Ovary (tissue), 9 donors: ENCODE data around the gene C2orf92. TPM values are rescaled to one million over a fixed set of nuclear protein-coding genes. Genes with fewer than 3 reads are reported as not detected.

ENCODE experiments used
- DNase-seq, 5 donors: peaks; one replicate each; pipeline ENCODE4 v3.0.0-alpha.2; 2019 to 2020
- H3K27ac ChIP-seq, 2 donors: fragments of 200-600 bp; one replicate each; pipeline versions ENCODE4 v1.5.1 to v1.8.0; 2019 to 2022
- H3K27me3 ChIP-seq: fragments of 200-600 bp; one replicate; pipeline ENCODE4 v1.8.0; 2022
- H3K36me3 ChIP-seq: fragments of 200-600 bp; sonication (generic); one replicate; pipeline ENCODE4 v1.5.1; 2019
- H3K4me1 ChIP-seq: one replicate; pipeline ENCODE4 v1.8.1; 2013; ENCODE audit warnings: mild to moderate bottlenecking, moderate library complexity; ENCODE audit not compliant: insufficient read depth
- H3K4me3 ChIP-seq: fragments of 200-600 bp; sonication (generic); one replicate; pipeline ENCODE4 v1.5.1; 2017
- H3K9me3 ChIP-seq, 2 donors: fragments of 200-600 bp in 1 of 2; sonication (generic) in 1 of 2; one replicate each; pipeline versions ENCODE4 v1.5.1 to v1.8.1; 2013 to 2019; ENCODE audit warnings: mild to moderate bottlenecking in 1 of 2, moderate library complexity in 1 of 2
- EP300 ChIP-seq: sonication (generic); formaldehyde crosslinking; IDR thresholded peaks from one replicate; pipeline ENCODE4 v1.6.1; 2017; ENCODE audit warnings: antibody characterized with exemption
- POLR2A ChIP-seq: fragments of 450-650 bp; IDR thresholded peaks from one replicate; pipeline ENCODE4 v1.6.1; 2017; ENCODE audit warnings: antibody characterized with exemption, mild to moderate bottlenecking, moderate library complexity
- WGBS, 3 donors: extraction: QIAGEN DNeasy Blood & Tissue Kit in 1 of 3; methylation state at CpG; one replicate each; pipeline versions ENCODE4 v1.1.5 to v1.1.7; 2013 to 2017; 5-methylcytosine and 5-hydroxymethylcytosine counted together
- intact Hi-C, 4 donors: fragments of 100-400 bp; cut with DNase I; formaldehyde crosslinking; loops; one replicate each; pipeline versions ENCODE4 v1.11.0 to v1.15.1; 2022 to 2023
- polyA plus RNA-seq, 2 donors: library from polyadenylated mRNA; stranded (reverse); fragments of 200-250 nt in 1 of 2; fragments of 350-450 nt in 1 of 2; fragmentation: Illumina TruSeq in 1 of 2; extraction: RNeasy Lipid Tissue Mini Kit (QIAGEN cat#74804) in 1 of 2; gene quantifications; one replicate each; pipeline ENCODE4 v1.2.3, GENCODE V29; 2013 to 2014
- total RNA-seq, 7 donors: library from RNA; depleted of rRNA in 2 of 7; stranded (reverse); fragments of >200 nt in 2 of 7; fragmentation: NEBNext Ultra II Directional in 3 of 7; extraction: Animal tissue kit (Norgen Biotek cat#: 25700) in 3 of 7; gene quantifications; one replicate each; pipeline versions ENCODE4 v1.1.0 to v1.2.4, GENCODE V29; 2016 to 2023
- TF ChIP-seq, protein P1 (sequence below), 3 donors: fragments of 450-650 bp in 2 of 3; fragments of 200-600 bp in 1 of 3; IDR thresholded peaks; one replicate each; pipeline versions ENCODE4 v1.5.1 to v1.8.0; 2016 to 2022; ENCODE audit warnings: antibody characterized with exemption in 3 of 3, mild to moderate bottlenecking in 1 of 3
- donor health status: DM: no; HTN: no; CAD: no; lungs with moderate emphysema.
- donor health status: DM: no; HTN: no; CAD: no.
- donor health status: Bipolar disorder and iron deficiency.
- donor health status: DM: yes; HTN: yes; CAD: no.
- donor health status: DM: no; HTN: no; CAD: no.
- donor health status: DM: yes; HTN: yes; CAD: no.

Gene C2orf92
- total and polyA plus RNA-seq, 9 donors = 2.3 to 17.5 (median 4.0) TPM

DNA sequence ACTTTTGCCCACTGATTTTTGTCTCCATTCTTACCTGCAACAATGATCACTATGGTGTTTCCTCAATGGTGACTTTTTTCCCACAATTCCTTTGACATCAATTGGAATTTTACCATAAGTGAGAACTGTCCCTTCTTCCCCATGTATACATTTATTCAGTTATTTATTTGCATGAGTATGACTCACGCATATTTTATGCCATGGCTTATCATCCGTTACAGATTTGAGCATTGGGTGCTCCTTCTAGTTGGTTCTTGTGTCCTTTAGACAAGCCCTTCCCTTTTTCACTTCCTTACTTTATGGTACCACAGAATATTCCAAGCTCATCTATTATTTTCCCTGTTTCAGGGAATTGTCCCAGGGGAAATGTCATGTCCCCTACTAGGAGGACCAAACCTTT, 16.0 kb upstream of the C2orf92 start:
- Histone ChIP-seq H3K27me3 (no peaks in the 10 kb centered on the region), H3K4me3 (no peak overlapping the region), H3K9me3 (no peaks in the 10 kb centered on the region), H3K36me3 (no peaks in the 10 kb centered on the region), H3K4me1 (no peaks in the 10 kb centered on the region), H3K27ac (no peak overlapping the region)
- no peak for DNase-seq
- intact Hi-C loops = no loop called here
- TF ChIP-seq EP300 (no peak), POLR2A (no peak)
- TF ChIP-seq, protein P1, sequence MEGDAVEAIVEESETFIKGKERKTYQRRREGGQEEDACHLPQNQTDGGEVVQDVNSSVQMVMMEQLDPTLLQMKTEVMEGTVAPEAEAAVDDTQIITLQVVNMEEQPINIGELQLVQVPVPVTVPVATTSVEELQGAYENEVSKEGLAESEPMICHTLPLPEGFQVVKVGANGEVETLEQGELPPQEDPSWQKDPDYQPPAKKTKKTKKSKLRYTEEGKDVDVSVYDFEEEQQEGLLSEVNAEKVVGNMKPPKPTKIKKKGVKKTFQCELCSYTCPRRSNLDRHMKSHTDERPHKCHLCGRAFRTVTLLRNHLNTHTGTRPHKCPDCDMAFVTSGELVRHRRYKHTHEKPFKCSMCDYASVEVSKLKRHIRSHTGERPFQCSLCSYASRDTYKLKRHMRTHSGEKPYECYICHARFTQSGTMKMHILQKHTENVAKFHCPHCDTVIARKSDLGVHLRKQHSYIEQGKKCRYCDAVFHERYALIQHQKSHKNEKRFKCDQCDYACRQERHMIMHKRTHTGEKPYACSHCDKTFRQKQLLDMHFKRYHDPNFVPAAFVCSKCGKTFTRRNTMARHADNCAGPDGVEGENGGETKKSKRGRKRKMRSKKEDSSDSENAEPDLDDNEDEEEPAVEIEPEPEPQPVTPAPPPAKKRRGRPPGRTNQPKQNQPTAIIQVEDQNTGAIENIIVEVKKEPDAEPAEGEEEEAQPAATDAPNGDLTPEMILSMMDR (IDR thresholded peaks at IDR 0.05) = no peak
- 92 to 97% (median 94%) methylated on average over 2 of the region's 2 CpGs for WGBS, 3 donors

DNA sequence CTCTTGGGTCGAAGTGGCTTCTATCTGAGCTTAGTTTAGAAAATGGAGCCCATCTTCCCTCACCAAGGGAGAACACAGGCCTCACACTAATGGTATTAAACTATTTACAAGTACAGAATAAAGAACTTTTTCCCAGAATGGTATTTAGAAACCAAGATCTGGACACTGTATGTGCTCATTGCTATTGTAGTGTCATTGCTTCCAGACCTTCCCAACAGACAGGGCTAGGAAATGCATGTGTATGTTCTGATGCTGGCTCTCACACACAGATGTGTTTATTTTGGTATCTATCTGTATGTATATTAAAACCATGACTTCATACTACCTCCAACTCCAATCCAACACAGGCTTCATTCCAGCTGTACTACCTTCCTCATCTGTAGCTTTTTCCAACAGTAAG, 15.6 kb upstream of the C2orf92 start:
- no peak for DNase-seq

DNA sequence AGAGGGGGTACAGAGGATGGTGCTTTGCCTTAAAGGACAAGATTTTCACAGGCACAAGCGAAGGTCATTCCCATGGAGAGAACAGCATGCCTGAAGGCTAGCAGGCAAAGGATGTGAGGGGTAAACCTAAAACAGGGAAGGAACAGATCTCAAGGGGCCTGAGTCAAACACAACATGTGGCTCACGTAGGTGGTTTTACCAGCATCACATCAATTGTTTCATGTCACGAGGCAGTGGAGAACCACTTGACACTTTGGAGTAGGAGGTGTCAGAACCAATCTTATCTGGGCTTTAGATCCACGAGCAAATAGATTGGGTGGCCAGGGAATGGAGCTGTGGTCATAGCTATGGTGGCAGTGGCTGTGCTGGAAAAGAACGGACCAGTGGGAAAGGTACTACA, 15.2 kb upstream of the C2orf92 start:
- intact Hi-C loops = no loop called here
- 90 to 95% (median 93%) methylated on average over 5 of the region's 5 CpGs for WGBS, 3 donors

More for the DNA sequence above, 15.6 kb upstream of the C2orf92 start:
- H3K36me3 ChIP-seq = no peaks in the 10 kb centered on the region
- H3K27ac ChIP-seq = no peak overlapping the region
- H3K4me1 ChIP-seq = no peaks in the 10 kb centered on the region
- H3K9me3 ChIP-seq = no peaks in the 10 kb centered on the region
- WGBS, 3 donors = 96 to 98% (median 97%) methylated on average over 1 of the region's 1 CpG
- intact Hi-C loops = no loop called here
- H3K27me3 ChIP-seq = no peaks in the 10 kb centered on the region
- TF ChIP-seq EP300 (no peak), POLR2A (no peak)
- TF ChIP-seq, protein P1 (IDR thresholded peaks at IDR 0.05) = no peak
- no peak overlapping the region for H3K4me3 ChIP-seq

DNA sequence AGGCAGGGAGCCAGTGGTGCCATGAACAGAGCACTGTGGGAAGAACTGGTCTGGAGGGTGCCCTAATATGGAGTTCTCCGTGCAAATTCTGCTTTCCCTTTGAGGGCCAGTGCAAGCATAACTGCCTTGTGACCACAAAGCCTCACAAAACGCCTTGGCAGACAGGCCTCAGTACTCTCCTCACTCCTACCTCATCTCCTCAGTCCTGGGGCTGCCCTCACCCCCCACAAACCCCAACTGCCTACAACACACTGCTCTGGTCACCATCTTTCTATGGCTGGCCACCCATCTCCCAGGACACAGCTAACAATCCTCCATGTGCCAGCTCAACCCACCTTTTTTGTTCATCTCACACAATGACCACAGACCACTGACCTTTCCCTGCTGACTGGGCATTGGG, 14.7 kb upstream of the C2orf92 start:
- no peak for DNase-seq
- 91 to 97% (median 93%) methylated on average over 2 of the region's 2 CpGs for WGBS, 3 donors
- Histone ChIP-seq H3K27me3 (no peaks in the 10 kb centered on the region), H3K4me3 (no peak overlapping the region), H3K4me1 (no peaks in the 10 kb centered on the region), H3K36me3 (no peaks in the 10 kb centered on the region), H3K27ac (no peak overlapping the region), H3K9me3 (no peaks in the 10 kb centered on the region)
- intact Hi-C loops = no loop called here
- TF ChIP-seq EP300 (no peak), POLR2A (no peak)
- TF ChIP-seq, protein P1 (IDR thresholded peaks at IDR 0.05) = no peak

More for the DNA sequence above, 15.2 kb upstream of the C2orf92 start:
- DNase-seq = no peak
- Histone ChIP-seq H3K27me3 (no peaks in the 10 kb centered on the region), H3K4me3 (no peak overlapping the region), H3K9me3 (no peaks in the 10 kb centered on the region), H3K4me1 (no peaks in the 10 kb centered on the region), H3K27ac (no peak overlapping the region), H3K36me3 (no peaks in the 10 kb centered on the region)
- TF ChIP-seq EP300 (no peak), POLR2A (no peak)
- TF ChIP-seq, protein P1 (IDR thresholded peaks at IDR 0.05) = no peak
